Measurements from ENCODE around the gene RUNDC1.
A peak's percentile ranks its signal among the peaks of the same experiment; 100 is the strongest.
"Not testable (repeated sequence)": the region's sequence is repeated elsewhere in the genome, so short reads cannot be mapped to it uniquely, and the experiment has no call there.

Gene RUNDC1

DNA sequence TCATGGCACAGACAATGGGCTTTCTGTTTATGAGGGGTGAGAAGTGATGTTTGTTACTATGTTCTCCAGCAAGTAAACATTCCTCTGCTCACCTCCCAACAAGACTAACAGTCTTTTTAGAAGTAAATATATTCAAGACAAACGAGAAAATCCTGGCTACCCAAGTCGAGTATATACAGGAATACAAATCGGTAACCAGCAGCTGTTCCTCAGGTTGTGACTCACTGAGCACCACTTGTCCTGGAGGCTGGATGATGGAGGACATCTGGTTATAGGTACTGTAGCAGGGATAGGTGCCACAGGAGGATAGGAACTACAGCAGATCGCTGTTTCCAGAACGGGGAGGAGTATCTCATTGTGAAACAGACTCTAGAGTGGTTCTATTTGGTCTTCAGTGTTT is 12.5 kb downstream of the RUNDC1 start:
- DNase-seq = no peak

DNA sequence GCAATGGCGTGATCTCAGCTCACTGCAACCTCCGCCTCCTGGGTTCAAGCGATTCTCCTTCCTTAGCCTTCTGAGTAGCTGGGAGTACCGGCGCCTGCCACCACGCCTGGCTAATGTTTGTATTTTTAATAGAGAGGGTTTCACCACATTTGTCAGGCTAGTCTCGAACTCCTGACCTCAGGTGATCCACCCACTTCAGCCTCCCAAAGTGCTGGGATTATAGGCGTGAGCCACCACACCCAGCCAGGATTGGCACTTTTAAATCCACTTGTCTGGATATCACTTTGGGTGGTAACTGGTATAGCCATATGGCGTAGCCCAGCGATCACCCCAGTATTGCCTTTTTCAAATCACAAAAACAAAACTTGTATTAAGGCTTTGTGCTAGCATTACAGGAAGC is 13.5 kb downstream of the RUNDC1 start:
- not testable (repeated sequence) for DNase-seq

DNA sequence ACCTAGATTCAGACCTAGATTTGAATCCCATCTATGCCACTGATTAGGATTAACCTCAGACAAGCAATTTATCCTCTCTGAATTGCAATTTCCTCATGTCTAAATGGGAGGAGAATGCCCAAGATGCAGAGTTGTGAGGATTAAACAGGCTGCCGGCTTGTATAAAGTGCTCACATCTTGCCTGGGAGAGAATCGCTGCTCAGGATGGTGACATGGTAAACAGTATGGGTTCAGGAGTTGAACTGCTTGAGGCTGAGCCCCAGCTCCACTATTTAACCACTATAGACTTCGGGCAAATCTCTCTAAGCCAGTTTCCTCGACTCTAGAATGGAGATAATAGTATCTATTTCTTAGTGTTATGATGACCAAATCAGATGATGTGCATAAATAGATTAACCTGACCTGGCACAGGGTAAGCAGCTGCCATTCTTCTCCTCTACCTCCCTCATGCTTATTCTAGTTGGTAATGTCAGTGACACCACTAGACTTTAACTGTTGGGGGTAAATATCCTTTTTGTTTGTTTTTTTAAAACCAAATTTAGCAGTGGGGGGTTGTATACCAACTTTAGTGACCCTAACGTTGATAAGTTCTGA is 17.1 kb downstream of the RUNDC1 start:
- DNase-seq = no peak

DNA sequence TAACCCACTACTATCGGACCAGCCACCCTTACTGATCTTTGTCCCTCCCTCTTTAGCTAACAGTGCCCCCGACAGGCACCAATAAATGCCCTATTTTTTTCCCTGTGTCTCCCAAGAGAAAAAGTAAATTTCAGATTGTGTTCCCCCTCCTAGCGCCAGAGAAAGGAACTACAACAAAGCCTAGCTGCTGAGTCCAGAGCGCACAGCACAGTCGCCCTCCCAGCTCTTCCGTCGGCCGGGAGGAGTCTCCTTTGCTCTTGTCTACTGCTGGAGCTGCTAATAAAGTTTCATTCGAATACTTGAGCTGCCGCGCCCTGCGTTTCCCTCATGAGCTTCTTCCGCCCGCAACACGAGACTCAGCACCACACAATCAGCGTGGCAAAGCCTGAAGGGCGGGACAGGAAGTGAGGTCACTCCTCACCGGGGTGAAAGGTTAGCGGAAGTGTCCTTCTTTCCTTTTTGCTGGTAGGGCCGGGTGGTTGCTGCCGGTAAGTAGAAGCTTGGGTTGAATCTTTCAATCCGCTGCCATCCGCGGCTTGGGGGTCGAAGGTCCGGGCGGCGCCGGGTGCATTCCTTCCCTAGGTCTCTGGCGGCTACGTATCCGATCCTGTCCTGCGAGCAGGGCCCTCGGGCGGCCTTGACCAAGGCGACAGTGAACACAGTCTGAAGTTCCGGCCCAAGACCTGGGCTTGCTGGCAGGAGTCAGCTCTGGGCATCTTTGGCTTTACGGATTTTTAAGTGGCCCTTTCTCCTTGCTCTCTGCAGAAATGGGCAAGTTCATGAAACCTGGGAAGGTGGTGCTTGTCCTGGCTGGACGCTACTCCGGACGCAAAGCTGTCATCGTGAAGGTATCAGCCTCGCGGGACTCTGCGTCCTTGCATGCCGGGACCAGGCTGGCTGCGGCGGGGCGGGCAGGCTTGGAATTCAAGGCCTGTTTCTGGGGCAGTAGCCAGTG is 17.9 kb downstream of the RUNDC1 start, which contains the start of gene RPL27:
RPL27 (plus strand) TSS at position 436 of the 955 bp plus-strand sequence; CDS start at position 768, 332 bp downstream.
- DNase-seq = peak; percentile 84 to 95 (median 90)

DNA sequence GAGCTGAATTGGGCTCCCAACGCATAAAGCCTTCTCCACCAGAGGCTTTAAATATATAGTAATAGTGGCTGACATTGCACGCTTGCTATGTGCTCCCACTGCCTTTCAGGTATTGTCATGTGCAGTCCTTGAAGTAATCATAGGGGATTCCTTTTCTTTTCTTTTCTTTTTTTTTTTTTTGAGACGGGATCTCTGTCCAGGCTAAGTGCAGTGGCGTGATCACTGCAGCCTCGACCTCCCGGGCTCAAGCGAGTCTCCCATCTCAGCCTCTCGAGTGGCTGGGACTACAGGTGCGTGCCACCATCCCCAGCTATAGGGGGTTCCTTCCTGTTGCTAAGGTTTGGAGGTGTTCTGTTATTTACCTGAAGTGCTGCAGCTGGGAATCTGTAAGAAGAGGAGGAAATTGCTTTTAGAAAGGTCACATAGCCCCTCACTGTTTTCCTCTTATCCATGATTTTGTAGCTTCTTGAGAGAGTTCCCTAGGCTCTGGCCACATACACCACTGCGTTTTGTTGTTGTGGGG is 18.7 kb downstream of the RUNDC1 start:
- no peak for DNase-seq

DNA sequence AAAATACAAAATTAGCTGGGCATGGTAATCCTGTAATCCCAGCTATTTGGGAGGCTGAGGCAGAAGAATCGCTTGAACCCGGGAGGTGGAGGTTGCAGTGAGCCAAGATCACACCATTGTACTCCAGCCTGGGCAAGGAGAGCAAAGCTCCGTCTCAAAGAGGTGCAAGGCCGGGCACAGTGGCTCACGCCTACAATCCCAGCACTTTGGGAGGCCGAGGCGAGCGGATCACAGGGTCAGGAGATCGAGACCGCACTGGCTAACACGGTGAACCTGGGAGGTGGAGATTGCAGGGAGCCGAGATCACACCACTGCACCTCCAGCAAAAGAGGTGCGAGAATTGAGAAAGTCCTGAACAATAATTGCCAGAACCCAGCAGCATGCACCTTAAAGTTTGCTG is 20.5 kb downstream of the RUNDC1 start:
- DNase-seq = not testable (repeated sequence)

DNA sequence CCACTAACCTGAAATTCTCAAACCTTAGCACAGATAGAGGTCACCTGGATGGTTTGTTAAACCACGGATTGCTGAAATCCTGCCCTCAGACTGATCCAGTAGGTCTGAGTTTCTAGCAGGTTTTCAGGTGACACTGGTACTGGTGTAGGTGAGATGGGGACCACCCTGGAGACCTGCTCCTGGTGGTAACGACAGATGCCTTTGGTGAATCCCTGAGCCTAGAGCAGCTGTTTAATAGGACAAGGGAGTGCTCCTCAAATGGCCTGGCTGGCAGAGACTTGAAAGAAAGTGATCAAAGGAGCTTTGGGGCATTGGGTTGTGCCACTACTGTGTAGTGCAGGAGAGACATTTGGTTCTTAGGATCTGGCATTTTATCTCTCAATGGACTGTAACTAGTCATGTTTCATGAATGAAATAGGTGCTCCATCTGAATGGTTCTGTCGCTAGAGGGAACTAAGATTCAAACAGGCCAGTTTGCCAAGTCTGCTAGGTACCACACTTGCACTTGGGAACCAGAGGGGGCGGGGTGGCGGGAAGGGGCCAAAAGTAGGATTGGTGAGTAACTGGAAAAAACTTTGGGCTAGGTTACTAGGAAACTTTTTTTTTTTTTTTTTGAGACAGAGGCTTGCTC is 23.3 kb downstream of the RUNDC1 start:
- DNase-seq = no peak

DNA sequence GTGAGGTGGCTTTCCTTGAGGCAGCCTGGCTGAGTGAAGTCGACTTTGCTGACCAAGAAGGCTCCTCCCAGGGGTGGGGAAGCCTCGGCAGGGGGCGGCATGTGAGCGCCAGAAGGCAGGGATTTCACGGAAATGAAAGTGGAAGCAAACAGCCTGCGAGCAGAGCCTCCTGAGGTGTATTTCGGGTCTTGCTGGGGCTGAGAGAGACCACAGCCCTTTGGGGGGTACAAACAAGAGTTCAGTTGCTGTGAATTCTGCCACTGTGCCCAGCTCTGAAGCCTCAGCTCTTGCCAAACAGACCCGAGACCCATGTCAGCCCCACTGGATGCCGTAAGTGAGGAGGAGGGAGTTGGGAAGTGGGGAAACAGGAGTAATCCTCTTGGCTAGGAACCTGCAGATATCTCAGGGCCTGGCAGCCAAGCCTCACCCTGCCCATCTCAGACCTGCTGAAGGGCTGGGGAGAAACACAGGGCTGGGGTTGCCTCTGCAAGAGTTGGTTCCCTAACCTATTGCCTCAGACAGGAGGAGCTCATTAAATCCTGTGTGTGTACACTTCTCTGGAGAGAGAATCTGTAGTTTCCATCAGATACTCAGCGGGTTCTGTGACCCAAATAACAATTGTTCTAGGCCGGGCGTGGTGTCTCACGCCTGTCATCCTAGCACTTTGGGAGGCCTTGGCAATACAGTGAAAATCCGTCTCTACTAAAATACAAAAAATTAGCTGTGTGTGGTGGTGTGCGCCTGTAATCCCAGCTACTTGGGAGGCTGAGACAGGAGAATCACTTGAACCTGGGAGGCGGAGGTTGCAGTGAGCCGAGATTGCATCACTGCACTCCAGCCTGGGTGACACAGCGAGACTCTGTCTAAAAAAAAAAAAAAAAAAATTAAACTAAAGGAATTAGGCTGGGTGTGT is 26.5 kb downstream of the RUNDC1 start, which contains the start of gene IFI35:
IFI35 (plus strand) TSS at position 146 of the 913 bp plus-strand sequence; CDS start at position 310, 164 bp downstream.
- peak; percentile 61 to 82 (median 66) for DNase-seq

DNA sequence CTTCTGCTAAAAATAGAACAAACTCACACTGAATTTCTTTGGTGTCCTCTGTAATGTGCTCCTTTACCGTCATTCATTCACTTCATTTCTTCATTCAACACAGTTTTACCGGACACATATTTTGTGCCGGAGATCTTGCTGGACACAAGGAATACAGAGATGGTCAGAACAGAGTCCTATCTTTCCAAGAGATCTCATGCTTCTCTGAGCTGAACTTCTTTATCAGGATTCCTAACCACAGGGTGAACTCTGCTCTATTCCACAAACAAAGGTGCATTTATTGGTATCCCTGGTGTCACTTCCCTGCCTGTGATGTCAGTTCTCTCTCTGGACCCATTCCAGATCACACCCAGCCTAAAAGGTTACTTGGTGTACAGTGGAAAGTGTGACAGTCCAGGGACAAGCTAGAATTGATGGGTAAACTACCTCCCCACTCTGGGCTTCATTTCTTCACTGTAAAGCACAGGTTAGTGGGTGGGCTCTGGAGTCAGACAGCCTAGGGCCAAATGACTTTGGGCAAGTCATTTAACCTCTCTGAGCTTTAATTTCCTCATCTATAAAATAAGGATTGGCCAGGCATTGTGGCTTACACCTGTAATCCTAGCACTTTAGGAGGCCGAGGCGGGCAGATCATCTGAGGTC is 30.4 kb downstream of the RUNDC1 start:
- no peak for DNase-seq

DNA sequence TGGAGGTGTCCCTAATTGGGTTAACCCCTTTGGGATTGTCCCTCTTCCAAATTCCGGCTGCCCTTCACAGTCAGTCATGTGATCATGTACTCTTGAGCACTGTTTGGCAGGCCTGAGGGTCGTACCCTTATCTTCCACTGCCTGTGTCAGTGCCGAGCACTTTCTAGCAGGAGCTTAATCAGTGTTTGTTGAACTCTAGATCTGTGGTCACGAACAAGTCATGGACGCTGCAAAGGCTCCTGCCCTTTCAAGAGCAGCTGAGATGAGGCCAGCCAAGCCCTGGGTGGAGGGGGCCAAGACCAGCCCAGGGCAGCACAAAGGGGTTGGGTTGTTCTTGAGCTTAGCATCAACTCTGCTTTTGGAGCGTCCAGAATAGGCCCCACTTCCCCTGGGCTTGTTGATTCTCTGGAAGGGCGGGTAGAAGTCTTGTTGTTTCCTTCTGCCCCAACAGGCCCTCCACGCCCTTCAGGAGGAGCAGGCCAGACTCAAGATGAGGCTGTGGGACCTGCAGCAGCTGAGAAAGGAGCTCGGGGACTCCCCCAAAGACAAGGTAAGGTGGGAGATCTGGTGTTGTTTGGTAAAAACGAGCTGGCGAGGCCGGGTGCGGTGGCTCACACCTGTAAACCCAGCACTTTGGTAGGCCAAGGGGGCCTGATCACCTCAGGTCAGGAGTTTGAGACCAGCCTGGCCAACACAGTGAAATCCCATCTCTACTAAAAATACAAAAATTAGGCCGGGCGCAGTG is 31.5 kb downstream of the RUNDC1 start:
- no peak for DNase-seq

DNA sequence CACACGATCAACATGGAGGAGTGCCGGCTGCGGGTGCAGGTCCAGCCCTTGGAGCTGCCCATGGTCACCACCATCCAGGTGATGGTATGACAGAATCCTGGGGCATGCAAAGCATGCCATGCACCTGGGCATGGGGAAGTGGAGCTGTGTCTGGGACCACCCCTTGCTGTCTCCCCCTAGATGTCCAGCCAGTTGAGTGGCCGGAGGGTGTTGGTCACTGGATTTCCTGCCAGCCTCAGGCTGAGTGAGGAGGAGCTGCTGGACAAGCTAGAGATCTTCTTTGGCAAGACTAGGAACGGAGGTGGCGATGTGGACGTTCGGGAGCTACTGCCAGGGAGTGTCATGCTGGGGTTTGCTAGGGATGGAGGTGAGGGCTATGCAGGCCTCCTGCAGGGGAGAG is 32.9 kb downstream of the RUNDC1 start:
- DNase-seq = no peak

DNA sequence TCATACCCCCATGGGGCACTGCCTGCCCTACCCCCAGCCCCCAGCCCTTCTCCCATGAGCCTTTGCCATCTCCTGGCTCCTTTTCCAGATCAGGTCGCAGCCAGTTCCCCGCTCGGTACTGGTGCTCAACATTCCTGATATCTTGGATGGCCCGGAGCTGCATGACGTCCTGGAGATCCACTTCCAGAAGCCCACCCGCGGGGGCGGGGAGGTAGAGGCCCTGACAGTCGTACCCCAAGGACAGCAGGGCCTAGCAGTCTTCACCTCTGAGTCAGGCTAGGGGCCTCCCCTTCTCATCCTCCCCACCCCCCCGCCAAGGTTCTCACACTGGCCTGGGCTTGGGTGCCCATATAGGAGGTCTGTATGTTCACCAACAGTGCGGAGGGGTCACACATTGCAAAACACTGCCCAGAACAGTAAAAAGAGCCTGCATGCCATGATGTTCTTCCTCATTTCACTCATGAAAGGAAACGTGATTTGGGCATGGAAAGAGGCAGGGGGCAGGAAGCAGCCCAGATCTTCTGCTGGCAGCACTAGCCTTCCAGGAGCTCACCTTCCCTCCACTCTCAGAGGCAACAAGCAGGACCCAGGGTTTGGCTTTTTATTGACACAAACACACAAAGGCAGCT is 33.8 kb downstream of the RUNDC1 start:
- DNase-seq = no peak

DNA sequence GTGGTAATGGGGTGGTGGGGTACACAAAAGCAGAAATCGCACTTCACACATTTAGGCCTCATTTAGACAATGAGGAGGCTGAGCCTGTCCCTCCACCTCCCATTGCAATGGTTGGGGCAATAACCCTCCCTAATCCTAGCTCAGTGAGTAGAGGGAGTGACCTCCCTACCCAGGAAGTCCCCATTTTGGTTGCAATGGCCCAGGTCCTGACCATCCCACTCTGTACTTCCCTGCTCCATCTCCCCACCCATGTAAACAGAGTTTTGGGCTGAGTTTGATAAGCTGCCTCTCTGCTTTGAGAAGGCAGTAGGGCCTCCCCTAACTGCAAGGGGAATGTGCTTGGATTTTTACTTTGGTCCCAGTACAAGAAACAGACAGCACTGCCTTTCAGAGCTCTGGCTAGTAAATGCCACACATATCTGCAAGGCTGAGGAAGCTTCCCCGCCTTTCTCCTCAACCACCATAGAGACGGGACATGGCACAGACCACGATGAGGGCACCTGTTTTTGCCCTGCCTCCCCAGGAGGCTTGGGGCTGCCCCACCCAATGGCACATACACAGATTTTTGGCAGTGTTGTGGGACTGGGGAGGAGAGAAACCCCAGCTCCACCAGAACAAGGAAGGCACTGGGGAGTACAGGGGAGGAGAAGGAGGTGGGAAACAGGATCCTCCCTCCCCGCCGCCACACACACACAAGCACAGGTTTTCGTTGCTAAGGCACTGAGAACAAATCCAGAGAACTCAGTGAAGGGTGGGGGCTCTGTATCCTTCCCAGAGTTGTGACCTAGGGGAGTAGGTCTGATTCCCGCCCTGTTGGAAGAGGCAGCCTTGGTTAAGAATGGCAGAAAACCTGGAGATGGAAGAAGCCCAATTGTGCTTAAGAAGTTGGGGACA is 34.5 kb downstream of the RUNDC1 start:
- DNase-seq = no peak

DNA sequence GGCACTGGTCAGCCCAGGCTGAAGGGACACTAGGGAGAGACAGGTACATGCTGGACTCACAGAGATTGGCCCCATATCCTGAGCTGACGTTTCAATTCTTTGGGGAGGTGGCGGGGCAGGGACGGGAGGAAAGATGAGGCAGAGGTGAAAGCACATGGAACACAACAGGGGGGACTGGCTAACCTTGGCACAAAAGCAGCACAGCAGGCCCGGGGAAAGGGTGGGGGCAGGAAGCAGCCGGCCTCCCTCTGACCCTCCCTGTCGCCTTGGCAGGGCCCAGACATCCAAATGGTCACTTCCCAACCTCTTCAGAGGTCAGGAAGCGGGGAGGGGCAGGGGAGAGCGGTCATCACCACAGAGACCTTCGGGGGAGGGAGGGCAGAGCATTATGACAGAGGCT is 35.2 kb downstream of the RUNDC1 start:
- no peak for DNase-seq

DNA sequence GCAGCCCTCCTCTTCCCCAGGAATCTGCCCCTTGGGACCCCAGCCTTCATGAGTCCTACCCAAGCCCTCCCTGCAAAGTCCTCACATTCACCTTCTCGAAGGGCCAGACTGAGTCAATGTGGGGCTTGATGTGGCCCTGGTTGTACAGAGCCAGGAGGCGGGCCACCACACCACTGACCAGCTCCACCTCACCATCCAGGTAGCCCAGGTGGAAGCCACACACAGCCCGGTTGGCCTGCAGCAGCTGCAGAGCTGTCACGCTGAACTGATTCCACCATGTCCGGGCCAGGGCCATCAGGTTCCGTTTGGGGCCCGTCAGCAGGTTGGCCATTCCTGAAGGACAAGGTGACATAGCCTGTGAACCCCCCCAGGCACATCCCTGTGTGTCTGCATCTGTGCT is 35.9 kb downstream of the RUNDC1 start:
- no peak for DNase-seq

DNA sequence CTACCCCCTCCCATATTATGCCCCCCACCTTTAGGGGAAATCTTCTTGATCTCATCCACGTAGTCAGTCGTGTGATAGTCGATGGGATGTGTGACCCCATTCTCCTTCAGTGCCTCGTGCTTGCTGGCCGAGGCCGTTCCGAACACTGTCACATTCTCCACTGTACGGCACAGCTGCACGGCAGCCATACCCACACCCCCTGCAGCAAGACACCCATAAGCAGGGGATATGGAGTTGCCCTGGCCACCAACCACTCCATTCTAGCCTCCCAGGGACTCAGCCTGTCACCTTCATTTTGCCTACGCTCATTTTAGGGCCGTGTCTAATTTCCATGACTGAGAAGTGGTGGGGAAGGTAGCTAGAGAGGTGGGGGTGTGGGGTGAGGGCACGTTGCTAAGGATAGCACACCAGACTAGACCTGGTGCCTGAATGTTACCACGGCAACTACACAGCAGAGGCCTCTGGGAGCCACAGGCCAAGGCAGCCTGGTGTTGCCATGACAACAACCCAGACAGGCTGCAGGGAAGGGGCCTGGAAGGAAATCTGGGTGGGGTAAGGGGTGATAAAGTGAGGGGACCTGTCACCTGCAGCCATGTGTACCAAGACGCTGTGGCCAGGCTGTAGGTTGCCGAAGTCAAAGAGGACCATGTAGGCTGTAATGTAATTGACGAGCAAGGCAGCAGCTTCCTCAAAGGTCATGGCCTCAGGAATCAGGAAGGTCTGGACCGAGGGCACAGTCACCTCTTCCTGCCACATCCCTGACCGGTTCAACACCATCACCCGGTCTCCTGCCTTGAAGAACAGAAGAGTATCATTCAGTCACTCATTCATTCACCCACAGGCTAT is 37.9 kb downstream of the RUNDC1 start:
- no peak for DNase-seq

DNA sequence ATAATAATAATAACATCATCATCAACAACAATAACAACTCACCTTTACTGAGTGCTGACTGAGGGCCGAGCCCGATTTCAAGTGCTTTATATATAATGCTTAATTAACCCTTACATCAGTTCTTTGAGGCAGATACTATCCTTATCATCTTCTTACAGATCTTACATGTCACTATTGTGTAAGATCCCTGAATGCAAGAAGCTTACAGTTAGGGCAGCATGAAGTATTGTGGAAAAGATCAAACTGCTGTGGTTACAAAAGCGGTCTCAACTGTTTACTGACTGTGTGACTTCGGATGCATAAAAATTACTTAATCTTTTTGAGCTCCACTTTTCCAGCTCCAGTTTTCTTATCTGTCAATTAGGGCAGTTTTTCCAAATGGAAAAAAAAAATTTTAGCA is 38.6 kb downstream of the RUNDC1 start:
- DNase-seq = no peak

DNA sequence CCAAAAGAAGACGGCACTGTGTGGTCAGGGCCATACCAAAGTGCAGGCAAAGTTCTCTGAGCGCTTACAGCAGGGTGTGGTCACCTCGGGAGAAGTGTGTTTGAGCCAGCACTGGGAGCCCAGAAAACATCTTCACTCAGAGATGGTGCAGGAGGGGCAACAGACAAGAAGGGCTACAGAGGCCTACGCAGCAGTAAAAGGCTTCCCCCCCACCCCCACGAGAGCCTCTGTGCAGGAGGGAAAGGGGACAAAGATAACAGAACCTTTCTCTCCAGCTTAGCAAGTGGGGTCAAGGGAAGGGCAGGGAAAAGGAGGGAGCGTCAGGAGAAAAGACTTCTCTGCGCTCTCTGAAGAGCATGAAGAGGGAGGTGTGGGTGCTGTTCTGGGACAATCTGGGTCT is 39.1 kb downstream of the RUNDC1 start:
- DNase-seq = no peak
